GM04504 (cell line): ENCODE results near the gene AMIGO2.

ENCODE experiments used
- DNase-seq: peaks from one replicate; pipeline ENCODE4 v3.0.0-alpha.2; 2012; ENCODE audit warnings: low read depth

The AMIGO2 gene

DNA sequence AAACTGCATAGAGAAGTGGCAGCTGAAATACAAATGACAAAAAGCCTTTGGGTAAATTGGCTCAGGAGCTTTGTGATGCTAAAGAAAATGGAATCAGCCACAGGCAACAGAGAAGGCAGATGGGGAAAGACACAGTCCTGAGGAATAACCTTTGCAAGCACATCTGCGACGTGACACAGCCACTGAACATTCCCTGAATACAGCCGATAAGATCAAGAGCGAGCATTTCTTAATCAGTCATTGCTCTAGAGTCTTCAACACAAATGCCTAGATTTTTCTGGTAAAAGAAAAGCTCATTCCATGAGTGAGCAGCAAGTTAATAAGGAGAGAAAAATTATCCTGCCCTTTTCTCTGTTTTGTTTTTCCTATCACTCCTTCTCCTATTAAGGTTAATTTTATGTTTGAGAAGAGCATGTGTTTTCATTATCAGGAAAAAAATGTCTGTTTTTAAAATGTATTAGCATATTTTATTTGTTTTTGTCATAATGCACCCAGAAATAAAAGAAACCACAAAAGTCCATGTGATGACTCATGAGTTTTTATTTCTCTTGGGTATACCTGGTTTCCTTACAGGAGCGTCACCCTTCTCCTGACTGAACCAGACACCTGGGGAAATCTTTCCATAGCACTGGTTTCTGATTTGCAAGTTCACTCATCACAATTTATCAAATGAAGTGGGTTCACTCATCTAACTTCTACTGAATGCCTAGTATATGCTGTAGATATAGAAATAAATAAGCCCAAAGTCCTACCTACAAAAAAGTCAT is 45.8 kb downstream of the AMIGO2 start:
- DNase-seq: no peak

DNA sequence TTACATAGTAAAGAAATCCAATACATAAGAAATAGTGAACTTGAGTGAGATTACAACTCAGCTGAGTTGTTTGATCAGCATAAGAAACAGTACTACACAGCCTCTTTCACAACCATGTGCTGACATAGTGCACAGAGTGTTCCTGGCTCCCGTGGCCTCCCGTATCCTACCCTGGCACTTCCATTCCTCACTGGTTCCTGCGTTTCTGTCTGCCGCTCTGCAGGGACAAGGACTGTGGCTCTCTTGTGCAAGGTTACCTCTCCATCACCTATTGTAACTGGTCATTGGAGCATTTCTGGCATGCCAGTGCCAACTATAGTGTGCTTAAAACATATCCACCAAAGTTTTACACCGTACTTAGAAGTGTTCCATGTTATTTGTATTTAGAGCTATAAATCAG is 46.7 kb downstream of the AMIGO2 start:
- no peak for DNase-seq

DNA sequence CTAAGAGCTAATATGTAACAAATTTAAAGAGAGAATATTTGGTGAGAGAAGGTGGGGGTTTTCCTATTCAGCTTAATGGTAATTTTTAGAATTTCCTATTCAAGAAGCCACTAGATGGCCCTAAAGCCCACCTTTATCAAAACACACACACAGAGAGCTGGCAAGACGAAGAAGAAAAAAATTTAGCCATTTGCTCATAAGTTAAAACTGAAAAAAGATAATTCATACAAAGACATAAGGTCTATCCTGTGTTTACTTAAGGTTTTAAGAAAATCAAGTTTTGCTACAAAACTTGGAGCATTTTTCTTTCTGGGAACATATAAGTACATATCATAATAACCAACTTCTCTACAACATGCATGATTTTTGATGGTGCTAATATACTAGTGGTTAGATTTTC is 47.1 kb downstream of the AMIGO2 start:
- DNase-seq: peak; percentile 40

DNA sequence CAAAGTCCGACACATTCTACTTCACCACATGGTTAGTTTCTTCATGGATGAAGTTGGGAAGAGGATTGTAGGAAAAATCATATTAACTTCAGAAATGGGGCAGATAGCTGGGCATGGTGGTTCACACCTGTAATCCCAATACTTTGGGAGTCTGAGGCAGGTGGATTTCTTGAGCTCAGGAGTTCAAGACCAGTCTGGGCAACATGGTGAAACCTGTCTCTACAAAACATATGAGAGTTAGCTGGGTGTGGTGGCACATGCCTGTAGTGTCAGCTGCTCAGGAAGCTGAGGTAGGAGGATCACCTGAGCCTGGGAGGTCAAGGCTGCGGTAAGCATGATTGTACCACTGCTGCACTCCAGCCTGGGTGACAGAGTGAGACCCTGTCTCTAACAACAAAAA is 49.9 kb downstream of the AMIGO2 start:
- no peak for DNase-seq

DNA sequence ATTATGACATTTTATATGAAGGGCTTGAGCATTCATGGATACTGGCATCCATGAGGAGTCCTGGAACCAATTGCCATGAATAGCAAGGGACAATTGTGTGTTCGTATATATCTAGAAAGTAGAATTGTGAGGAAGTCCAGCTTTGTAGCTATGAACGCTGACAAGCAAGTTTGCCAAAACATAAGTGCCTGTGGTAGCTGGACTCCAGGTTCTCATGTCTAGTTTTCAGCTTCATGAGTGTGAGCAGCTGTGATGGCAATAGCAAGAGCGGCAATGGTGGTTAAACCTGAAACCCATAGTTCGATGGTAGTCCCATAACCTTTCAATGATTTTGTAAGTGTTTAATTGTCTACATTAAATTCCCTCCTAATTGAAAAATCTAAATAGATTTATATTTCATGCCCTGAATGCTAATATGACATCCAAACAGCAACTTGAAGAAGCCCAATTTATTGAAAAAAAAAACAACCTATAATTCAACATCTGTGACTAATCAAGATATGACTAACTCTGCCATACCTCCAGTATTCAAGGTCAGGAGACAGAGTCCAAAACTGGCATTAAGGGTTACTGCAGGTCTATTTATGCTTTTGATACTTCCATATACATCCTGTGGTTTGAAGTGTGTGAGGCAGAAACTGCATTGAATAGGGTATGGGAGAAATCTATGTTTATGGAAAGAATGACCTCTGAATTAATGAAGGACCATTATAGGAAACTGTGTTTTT is 50.6 kb downstream of the AMIGO2 start:
- DNase-seq: no peak

DNA sequence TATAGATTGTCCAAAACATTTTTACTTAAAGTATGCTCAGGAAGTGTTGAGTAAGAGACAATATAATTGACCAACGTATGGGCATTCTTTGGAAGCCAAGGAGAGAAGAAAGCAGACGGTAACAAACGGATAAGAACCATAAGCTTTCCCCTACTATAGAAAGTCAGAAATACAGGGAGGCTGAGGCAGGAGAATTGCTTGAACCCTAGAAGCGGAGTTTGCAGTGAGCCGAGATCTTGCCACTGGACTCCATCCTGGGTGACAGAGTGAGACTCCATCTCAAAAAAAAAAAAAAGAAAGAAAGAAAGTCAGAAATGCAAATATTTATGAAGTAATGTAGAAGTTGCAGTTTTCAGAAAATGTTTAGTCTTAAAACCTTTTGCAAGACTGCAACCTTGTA is 51.6 kb downstream of the AMIGO2 start:
- no peak for DNase-seq
